GM21737 (cell line): Measurements from ENCODE around the gene SHD.
"Not testable (repeated sequence)": the region's sequence is repeated elsewhere in the genome, so short reads cannot be mapped to it uniquely, and the experiment has no call there.

Experiments
- ATAC-seq: cut with Tn5 transposase; IDR thresholded peaks from one replicate; pipeline ENCODE4 v1.9.1; 2021; ENCODE audit warnings: mild to moderate bottlenecking, moderate library complexity; ENCODE audit not compliant: unreplicated experiment

SHD gene

DNA sequence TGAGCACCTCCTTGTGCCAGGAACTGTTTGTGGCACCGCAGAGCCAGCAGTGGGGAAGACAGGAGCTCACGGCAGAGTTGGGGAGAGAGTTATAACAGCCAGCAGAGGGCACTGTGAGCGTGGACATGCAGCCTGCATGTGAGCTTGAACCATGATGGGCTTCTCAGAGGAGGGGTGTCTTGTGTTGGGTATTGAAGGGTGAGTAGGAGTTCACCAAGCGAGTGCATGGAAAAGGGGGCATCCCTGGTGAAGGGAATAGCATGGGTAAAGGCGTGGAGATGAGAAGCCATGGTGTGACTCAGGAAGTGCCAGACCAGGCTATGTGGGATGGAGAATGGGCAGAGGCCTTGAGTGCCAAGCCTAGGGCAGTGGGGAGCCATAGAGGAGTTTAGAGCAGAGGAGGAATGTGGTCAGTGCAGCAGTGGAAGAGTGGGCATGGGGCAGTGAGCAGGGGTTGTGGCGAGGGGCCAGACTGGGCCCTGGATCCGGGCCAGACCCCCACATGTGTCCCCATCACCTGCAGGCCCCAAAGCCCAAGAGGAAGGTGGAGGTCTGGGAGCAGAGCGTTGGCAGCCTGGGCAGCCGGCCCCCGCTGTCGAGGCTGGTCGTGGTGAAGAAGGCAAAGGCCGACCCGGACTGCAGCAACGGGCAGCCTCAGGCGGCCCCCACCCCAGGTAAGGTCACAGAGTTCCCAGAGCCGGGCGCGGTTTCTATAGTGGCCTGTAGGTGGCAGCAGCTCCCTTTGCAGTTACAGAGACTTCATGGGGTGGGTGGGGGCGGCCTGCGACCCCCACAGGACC, 11.8 kb upstream of the SHD start:
- no peak for ATAC-seq

DNA sequence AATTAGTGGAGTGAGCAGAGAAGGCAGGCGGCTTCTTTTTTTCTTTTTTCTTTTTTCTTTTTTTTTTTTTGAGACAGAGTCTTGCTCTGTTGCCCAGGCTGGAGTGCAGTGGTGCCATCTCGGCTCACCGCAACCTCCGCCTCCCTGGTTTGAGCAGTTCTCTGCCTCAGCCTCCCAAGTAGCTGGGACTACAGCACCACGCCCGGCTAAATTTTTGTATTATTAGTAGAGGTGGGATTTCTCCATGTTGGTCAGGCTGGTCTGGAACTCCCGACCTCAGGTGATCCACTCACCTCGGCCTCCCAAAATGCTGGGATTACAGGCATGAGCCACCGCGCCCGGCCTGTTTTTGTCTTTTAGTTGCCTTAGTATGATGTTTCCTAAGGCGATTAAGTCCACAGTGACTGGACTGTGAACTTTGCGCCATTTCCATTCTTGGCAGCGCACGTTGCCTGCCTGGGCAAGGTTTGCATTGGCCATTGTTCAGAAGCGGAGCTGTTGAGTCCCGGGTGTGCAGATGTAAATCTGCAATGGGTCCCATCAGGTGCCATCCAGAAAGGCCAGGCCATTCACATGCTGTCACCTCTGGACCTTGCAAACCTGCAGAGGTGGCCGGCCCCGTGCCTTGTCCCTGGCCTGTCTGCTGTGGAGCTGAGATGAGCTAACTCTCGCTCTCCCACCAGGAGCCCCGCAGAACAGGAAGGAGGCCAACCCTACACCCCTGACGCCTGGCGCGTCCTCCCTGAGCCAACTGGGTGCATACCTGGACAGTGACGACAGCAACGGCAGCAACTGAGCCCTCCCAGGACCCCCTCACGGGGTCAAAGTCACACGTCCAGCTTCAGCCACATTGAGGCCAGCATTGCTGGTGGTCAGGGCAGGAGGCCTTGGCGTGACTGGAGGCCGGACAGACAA, 10.9 kb upstream of the SHD start:
- ATAC-seq: no peak

DNA sequence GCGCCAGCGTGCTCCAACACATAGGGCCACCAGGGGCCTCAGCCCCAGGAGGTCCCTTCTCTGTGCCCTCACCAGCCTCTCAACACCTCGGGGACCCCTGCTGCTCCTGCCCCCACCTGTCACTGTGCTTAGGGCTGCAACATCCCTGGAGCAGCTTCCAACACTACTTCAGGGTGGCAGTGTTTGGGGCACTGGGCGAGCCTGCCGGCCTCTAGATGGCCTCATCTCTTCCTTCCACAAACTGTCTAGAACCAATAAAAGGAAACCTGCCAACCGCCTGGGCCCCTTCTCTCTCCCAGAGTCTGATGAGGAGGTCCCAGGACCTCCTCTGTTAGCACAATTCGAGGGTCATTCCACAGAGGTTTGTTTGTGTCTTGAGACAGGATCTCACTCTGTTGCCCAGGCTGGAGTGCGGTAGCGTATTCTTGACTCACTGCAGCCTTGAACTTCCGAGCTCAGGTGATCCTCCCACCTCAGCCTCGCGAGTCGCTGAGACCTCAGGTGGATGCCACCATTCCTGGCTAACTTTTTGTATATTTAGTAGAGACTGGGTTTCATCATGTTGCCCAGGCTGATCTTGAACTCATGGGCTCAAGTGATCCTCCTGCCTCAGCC, 10.1 kb upstream of the SHD start:
- no peak for ATAC-seq

DNA sequence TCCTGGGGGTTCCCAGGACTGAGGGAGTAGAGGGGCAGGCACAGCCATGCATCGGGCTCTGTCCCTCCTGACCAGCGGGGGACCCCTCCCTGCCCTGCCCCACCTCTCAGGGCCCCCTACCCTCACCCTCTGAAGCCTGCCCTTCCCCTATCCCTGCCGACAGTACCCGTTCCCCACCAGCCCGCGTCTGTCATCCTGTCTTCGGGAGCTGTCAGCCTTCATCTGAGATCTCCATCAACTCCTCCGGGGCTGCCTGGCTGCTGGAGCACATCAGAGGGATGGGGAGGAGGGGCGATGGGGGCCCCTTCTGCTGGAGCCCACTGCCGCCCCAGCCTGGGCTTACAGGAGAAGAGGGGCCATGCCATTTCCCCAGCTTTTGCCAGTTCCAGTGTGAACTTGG, 6.2 kb upstream of the SHD start:
- ATAC-seq: no peak

DNA sequence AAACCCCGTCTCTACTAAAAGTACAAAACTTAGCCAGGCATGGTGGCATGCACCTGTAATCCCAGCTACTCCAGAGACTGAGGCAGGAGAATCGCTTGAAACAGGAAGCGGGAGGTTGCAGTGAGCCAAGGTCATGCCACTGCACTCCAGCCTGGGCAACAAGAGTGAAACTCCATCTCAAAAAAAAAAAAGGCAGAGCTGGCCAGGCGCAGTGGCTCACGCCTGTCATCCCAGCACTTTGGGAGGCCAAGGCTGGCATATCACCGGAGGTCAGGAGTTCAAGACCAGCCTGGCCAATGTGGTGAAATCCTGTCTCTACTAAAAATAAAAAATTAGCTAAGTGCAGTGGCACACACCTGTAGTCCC, 4.8 kb upstream of the SHD start:
- ATAC-seq: not testable (repeated sequence)

DNA sequence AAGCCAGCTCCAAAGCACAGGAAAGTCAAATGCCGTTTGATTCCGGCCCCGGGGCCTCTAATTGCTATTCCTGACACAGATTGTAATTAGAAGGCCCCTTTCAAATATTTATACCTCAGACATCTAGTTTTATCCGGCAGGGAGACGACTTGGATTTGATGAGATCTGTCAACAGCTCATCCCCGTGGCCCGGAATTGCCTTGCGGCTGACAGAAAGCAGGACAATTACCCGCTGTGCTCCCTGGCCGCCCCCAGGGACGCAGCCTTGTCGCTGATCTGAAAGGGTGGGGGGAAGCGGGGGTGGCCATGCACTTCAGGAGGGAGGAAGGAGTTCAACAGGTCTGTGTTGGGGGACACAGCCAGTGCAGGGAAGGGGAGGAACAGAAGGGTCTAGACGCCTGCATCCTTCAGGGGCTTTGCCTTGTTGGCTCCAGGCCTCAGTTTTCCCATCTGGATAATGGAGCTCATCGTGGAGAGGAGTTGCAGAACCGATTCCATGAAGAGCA, 1.8 kb upstream of the SHD start:
- no peak for ATAC-seq

DNA sequence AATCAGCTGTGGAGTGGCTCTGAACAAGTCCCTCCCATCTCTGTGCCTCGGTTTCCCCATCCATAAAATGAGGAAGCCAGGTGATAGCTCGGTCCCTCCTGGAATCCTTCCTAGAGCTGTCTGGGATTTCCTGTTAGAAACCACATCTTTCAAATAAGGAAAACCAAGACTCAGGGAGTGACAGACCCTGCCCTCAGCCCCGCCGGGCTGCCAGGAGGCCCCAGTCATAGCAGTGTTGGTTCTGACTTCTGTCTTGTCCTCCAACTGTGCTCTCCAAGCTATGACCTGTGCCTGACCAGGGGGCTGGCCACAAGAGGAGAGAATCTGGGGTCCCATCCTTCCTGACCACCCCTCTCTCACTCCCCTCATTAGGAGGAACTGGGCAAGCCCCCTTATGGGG, 1.1 kb upstream of the SHD start:
- ATAC-seq: no peak

DNA sequence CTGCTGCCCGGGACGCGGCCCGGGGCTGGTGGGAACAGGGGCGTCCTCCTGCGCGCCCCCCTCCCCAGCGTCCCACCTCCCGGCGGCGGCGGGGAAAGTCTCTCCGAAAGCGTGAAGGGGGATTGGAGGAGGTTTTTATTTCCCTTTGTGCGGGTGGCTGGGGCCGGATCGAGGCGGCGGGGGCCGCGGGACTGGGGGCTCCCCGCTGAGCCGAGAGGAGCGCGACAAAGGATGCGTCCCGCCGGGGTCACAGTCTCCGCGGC, 132 bp downstream of the SHD start:
- ATAC-seq: no peak

DNA sequence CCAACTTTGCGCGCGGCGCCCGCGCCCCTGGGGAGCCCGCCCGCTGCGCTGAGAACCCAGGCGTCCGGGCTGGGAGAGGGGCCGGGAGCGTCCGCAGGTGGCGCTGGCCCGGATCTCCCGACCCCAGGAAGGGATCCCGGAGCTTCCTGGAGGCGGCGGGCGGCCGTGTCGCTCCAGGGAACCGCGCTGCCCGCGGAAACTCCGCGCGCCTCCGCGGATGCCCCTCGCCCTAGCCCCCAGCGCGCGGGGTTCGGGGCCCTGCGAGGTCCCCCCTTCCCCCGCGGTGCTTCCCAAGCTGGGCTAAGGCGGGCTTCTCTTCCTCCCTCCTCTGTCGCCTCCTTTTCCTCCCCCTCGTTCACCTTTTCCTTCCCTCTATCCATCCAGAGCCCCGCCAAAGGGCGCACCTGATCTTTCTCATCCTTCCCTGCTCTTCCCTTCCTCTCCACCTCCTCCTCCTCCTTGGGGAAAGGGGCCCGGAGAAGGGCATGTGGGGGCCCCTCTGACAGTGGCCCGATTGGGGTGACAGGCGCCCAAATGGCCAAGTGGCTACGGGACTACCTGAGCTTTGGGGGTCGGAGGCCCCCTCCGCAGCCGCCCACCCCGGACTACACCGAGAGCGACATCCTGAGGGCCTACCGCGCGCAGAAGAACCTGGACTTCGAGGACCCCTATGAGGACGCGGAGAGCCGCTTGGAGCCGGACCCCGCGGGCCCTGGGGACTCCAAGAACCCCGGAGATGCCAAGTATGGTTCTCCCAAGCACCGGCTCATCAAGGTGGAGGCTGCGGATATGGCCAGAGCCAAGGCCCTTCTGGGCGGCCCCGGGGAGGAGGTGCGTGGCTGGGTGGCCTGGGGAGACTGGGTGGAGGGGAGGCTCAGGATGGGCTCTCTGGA, 710 bp downstream of the SHD start:
- no peak for ATAC-seq

DNA sequence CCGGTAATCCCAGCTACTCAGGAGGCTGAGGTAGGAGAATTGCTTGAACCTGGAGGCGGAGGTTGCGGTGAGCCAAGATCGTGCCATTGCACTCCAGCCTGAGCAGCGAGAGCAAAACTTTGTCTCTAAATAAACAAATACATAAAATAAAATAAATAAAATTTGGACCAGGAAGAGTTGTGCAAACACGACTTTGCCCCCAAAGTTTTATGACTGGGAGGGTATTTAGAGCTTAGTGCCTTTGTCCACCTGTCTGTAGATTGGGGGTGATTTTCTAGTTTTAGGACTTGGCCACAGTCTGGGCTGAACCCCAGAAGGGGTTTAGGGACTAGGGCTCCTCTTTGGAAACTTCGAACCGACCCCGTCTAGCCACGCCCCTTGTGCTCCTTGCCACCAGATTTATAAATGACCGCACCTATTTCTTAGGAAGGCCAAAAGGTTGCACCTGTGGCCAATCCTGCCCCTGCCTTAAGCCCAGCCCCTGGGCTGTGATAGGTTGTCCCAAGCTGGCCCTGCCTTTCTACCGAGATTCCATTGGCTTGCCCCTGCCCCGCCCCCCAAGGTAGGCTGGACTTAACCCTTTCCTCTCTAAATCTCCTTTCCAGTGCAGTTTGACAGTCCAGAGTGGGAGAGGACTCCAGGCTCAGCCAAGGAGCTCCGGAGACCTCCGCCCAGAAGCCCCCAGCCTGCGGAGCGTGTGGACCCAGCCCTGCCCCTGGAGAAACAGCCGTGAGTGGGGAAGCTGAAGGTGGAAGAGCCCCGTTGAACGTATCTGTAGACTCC, 5.3 kb downstream of the SHD start:
- no peak for ATAC-seq

DNA sequence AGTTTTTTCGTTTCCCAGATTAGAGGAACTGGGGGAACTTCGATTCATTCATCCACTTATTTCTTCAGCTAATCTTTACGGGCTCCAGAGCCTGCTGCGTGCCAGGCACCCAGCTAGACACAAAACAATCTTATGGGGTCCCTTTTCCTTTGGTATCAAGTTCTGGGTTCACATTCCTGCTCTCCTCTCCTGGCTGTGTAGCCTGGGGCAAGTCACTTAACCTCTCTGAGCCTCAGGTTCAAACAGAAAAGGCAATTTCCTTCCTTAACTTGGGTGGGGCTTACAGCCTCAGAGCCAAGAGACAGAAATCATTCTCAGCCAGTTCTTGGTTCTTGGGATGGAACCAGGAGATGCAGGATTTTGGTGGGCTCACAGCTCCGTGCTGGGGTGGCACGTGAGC, 5.9 kb downstream of the SHD start:
- ATAC-seq: no peak

DNA sequence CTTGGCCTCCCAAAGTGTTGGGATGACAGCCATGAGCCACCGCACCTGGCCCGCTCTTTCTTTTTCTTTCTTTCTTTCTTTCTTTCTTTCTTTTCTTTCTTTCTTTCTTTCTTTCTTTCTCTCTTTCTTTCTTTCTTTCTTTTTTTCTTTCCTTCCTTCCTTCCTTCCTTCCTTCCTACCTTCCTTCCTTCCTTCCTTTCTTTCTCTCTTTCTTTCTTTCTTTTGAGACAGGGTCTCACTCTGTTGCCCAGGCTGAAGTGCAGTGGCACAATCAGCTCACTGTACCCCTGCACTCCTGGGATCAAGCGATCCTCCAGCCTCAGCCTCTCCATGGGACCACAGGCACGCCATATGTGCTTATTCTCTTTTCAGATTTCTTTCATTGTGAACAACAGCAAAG, 7.1 kb downstream of the SHD start:
- not testable (repeated sequence) for ATAC-seq

DNA sequence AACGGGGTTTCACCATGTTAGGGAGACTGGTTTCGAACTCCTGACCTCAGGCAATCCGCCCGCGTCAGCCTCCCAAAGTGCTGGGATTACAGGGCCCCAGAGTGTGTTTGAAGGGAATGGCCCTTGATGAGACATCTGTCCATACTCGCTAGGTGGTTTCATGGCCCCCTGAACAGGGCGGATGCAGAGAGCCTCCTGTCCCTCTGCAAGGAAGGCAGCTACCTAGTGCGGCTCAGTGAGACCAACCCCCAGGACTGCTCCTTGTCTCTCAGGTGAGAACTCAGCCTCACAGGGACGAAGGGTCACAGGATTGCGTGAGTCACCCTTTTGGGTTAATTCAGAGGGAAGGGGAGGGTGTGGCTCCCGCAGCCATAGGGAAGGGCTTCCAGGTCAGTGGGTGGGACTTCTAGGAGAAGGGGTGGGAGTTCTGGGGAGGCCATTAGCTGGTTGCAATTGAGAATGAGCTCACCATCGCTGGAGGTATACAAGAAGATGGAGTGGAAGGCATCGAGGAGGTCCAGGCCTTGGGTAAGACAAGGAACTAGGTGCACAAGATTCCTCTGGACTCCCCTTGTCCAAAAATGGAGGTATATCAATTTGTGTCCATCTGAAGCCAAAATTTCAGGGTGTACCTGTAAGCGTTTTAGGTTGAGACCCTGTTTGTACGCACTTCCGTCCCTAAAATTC, 9.2 kb downstream of the SHD start:
- ATAC-seq: no peak

DNA sequence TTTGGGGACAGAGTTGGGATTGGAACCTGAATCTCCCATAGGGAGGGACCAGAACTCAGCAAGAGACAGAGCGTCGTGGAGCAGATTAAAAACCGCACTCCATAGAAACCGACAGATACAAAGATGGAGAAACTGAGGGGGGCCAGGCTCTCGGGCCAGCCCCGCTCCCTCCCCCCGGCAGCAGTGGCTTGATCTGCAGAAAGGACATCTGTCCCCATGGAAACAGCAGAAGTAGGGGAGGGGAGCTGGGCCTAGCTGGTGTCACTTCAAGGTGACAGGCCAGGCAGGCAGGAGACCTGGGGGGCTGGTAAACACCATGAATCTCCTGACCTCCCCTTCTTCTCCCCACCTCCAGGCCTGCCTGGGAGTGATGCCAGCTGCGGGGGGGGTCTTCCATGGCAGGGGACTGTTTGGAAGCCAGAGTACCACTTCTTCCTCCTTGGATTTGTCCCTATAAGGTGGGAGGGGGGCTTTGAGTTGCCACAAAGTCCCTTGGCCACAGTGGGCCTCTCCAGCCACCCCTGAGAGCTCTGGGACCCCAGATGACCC, 12.2 kb downstream of the SHD start:
- ATAC-seq: no peak

DNA sequence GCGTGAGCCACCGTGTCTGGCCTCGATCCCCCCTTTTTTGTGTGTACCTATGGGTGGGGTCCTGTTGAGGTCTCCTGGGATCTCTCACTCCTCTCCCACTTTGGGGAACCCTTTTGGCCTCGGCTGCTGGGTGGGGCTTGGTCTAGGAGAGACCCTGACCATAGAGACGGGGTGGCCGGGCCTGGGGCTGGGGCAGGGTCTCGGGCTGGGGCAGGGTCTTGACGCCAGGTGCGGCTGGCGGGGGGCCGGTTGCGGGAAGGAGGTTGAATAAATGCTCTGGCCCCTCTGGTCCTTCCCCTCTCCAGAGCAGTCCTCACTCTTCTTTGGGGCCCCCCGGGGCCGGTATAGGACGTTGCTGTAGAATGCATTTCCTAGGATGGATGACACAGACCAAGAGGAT, 13.4 kb downstream of the SHD start:
- ATAC-seq: no peak

DNA sequence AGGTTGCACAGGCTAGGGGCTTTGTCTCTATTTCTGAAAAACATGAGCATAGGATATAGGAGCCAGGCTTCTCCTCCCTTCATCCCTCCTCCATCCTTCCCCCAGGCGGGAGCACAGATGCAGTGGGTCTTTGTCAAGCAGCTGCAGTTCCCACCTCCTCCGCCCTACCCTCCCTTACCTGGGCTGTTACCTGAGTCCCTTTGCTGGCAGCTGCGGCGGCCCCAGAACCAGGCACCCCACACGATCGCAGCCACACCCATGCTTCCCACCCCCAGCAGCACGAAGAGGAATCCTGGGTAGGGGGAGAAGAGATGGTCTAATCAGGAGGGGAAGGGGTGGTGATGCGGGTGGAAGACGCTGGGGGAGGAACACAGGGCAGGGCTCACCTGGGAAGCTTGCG, 15.3 kb downstream of the SHD start:
- no peak for ATAC-seq

DNA sequence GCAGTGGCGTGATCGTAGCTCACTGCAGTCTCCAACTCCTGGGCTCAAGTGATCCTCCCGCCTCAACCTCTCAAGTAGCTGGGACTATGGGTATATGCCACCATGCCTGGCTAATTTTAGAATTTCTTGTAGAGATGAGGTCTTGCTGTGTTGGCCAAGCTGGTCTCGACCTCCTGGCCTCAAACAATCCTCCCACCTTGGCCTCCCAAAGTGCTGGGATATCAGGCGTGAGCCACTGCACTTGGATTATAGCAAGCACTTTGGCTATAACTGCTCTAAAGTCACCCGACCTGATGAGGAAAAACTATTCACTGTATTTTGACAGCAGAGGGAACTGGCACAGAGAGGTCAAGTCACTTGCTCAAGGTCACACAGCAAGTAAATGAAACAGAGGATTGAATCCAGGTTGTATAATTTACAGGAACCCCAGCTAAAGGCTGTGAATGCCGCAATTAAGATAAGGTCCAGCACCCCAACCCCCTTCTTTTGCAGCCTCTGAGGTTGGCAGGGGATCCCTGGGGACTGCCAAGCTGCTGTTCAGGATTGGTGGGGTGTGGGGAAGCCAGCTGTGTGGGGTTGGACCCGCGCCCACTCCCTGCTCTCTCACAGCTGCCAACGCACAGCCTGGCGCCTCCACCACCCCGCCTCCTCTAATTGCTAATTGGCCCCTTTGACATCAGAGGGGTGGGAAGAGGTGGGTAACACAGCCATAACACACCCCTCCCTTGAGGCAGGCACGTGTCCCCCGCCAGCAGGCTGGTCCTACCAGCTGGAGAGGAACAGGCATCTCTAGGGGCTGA, 17.1 kb downstream of the SHD start:
- no peak for ATAC-seq
